ENCODE data around the gene SLC1A4.
"Not testable (repeated sequence)": the region's sequence is repeated elsewhere in the genome, so short reads cannot be mapped to it uniquely, and the experiment has no call there.

Gene SLC1A4

DNA sequence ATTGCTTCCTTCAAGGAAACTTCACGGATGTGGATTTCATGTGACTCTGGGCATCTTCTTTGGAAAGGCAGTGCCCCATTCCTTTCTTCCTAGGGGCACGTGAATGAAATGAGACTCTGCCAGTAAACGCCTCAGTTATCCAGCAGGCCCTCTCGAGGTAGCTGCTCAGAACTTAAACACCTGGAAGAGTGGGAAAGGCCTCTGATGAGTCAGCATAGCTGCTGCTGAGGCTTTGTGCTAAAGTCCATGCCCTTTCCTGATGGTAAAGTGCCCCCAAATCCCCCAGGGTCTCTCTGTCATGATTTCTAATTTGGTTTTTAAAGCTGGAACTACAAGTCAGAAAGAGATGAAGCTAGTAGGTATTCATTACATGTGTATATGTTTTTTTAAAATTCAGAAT is 3.8 kb downstream of the SLC1A4 start:
- DNase-seq (ENCODE audit: low read depth in 2 of 2) = no peak

DNA sequence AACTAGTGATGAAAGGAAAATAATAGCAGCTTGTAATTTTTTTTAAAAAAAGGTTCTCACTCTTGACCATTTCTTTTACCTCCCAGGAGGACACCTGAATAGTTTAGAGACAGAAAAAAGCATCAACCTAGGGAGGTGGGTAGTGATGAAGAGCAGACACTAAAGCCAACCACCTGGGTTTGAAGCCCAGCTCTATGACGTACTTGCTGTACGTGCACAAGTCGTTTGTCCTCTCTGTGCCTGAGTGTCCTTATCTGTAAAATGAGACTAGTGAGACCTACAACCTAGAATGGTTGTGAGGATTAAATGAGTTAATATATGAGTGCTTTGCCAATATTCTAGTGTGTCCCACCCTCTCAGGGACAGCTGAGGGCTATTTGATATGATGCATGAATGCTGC is 5.8 kb downstream of the SLC1A4 start:
- DNase-seq (ENCODE audit: low read depth in 2 of 2) = no peak

DNA sequence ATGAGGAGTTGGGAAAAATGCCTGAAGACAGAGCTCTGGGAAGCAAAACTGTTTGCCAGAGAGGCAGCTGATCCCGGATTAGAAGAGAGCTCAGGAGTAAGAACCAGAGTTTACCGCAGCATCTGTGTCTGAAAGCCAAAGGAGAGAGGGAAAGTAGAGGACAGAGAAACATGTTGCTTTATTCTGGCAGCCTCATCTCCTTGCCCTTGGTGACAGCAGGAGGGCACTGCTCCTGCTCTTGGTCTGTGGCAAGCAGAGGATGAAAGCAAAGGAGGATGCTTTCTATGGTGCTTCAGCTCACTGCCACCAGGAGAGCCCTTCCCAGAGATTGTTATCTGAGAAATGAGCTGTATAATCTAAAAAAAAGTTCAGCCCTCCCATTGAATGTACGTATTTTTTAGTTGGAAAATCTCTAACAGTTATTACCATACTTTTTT is 7.7 kb downstream of the SLC1A4 start:
- no peak for DNase-seq (ENCODE audit: low read depth in 2 of 2)

DNA sequence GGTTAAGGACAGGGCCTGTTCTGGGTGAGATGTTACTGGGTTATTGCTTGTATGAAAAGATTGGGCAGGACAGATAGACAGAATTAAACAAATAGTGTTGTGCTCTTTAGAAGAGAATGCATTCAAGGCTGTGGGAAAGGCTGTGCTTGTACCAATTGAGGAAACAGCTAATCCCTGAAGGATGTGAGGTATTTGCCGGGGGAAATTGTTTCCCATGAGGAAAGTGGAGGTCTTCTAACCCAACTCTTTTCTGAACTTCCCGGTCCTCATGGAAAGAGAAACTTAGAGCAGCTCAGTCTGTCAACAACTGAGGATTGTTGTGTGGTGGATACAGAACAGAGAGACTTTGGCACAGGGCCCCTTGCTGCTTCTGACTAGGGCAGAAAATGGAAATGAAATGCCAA is 9.5 kb downstream of the SLC1A4 start:
- DNase-seq (ENCODE audit: low read depth in 2 of 2) = no peak

DNA sequence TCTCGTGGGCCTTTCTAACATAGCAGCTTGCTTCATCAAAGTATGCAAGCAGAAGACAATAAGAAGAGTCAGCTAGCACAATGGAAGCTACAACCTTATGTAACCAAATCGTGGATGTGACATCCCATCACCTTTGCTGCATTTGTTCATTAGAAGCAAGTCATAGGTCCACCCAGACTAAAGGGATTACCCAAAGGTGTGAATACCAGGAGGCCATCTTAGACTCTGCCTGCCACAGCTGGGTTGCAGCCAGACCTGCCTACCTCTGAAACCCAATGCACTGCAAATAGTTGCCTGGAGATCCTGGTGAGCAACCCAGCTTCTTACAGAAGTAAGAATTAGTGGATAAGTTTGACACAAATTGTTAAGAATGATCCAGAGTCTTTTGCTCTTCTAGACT is 10.6 kb downstream of the SLC1A4 start:
- DNase-seq (ENCODE audit: low read depth in 2 of 2) = no peak

DNA sequence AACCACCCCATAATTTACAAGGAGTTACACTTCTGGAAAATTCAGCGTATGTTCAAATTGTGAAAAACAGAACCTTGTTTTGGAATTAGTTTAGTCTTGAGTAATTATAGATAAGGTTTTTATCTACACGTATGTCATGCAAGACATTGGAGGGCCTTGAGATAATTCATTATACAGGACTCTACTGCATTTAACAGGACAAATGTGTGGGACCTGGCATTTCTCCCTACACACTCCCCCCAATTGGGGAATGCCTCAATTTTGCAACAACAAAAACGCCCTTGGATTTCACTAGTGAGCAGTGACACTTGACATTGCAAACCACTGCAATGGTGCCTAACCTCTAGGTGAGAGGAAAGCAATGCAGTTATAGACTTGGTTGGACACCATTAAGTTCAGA is 11.4 kb downstream of the SLC1A4 start:
- no peak for DNase-seq (ENCODE audit: low read depth in 2 of 2)

DNA sequence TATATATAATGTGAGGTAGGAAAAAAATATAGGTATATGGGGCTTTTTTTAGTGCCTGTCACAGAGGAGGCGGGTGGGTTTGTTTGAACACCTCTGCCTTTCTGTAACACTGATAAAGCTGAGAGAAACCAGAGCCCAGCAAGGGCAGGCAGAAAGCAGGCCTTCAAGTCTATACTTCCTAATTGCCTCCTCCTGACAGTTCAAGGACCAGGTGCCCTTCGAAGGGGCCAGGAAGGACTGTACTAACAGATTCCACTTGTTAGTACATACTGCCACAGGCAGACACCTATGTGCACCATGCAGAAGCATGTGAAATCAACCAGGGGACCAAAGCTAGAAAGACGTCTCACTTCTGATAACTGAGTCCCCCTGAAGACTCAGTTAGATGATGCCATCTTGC is 13.8 kb downstream of the SLC1A4 start:
- DNase-seq (ENCODE audit: low read depth in 2 of 2) = no peak

DNA sequence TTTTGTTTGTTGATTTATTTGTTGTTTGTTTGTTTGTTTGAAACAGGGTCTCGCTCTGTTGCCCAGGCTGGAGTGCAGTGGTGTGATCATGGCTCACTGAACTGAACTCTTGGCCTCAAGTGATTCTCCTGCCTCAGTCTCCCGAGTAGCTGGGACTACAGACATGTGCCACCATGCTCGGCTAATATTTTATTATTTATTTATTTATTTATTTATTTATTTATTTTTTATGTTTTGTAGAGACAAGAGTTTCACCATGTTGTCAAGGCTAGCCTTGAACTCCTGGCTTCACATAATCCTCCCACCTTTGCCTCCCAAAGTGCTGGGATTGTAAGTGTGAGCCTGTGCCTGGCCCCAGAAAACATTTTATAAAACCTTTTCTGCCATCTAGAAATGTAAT is 15.0 kb downstream of the SLC1A4 start:
- DNase-seq (ENCODE audit: low read depth in 2 of 2) = not testable (repeated sequence)

DNA sequence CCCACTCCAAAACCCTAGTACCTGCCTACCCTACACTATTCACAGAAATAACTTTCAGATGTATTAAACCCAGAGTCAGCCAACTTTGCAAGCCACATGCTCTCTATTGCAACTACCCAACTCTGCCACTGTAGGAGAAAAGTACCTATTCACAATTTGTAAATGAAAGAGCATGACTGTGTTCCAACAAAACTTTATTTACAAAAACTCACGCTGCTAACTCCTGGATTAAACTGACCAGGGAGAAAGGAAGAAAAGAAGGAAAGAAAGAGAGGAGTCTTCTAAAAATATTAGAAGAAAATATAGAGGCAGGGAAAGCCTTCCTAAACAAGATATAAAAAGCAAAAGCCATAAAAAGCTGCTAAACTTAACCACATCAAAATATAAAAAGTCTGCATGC is 24.6 kb downstream of the SLC1A4 start:
- DNase-seq (ENCODE audit: low read depth in 2 of 2) = no peak

DNA sequence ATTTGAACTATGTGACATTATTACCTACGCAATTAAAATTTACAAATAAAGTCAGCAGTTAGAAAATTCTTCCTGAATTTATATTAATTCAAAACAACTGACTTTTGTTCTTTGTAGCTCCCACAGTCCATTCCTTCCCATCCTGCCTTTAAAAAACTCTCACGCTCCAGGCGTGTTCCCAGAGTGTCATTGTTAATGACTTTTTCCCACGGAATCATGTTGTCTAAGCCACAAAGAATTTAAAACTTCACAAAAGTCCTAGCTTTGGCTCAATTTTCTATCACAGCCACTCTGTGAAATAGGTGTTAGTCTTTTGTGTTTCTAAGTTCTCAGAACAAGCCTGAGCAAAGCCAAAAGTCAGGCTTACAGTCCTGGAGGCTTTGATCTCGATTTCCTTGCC is 26.5 kb downstream of the SLC1A4 start:
- DNase-seq (ENCODE audit: low read depth in 2 of 2) = no peak

DNA sequence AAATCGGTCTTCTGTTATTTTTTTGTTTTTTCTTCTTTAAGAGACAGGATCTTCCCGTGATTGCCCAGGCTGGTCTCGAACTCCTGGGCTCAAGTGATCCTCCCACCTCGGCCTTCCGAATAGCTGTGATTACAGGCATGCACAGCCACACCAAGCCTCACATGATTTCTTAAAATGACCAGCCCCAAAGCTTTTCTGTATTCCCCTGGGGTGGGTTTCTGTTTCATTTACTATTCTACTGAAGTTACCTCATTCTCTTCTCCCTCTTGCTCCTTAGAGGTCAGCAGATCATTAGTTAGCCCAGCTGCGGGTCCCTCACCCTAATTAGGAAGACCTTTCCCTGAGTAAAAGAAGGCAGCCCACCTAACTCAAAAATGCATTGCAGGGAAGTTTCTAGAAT is 27.6 kb downstream of the SLC1A4 start:
- DNase-seq (ENCODE audit: low read depth in 2 of 2) = no peak

DNA sequence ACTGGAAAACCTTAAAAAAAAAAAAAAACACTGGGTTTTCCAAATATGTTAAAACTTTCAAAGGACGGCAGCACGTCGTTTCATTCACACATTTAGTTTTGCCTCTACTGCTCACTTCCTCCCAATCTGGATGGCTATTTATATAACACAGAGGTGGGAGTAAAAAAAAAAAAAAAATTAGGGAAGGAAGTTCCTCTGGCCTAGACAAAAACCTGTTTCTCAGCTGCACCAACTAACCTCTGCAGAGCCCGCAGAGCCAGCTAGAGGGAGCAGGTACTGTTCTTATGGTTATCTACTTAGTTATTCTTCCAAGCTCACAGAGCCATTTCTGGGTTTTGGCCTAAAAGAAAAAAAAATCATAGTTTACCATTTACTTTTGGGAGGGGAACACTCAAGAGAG is 28.1 kb downstream of the SLC1A4 start:
- DNase-seq (ENCODE audit: low read depth in 2 of 2) = no peak

DNA sequence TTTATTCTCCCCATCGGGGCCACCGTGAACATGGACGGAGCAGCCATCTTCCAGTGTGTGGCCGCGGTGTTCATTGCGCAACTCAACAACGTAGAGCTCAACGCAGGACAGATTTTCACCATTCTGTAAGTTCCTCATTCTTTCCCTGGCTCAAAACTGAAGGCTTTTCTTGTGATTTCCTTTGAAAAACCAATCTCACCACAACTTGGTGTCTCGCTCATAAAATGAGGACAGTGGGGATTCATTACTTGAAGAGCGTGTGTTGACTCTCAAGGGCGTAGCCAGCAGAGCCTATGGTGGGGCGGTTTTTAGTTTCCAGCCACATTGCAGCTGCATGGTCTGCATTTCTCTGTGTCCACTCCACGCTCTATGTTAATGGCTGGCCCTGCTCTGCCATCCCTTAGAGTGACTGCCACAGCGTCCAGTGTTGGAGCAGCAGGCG is 29.0 kb downstream of the SLC1A4 start:
- DNase-seq (ENCODE audit: low read depth in 2 of 2) = no peak

DNA sequence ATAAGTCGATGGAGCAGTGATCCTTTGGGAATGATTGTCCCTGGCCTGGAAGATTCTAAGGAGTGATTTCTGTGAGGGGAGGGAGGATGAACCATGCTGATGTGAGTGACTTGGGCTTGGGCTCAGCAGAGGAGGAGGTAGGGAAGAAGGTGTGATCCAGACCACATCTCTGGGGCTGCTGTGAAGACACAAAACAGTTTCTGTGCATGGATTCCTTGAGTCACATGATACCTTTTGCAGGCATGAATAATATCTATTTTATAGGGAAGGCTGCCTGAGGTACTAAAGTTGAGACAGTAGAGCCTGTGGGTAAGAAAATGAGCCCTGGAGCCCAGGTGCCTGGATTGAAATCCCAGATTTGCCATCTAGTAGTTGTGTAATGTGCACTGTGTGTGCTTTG is 29.8 kb downstream of the SLC1A4 start:
- DNase-seq (ENCODE audit: low read depth in 2 of 2) = no peak

DNA sequence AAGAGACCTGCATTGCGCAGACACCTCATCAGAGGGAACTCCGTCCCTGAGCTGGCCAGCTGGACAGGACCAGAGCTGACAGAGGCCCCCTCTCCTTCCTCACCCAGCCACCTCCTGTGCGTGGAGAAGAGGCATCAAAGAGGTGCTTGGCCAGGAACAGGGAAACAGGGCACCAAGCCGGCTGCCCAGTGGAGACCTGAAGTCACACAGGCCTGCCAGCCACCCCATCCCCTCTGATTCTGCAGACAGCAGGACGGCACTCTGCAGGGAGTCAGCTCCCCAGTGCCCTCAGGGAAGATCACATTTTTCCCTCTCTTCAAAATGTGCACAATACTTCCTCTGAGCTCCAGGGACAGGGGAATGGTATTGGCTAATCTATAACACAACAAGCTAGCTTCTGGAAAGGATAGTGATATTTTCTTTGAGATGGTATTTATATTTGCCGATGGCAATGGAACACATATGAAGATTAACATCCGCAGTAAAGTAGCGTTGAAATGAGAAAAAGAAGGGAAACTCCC is 30.5 kb downstream of the SLC1A4 start:
- DNase-seq (ENCODE audit: low read depth in 2 of 2) = no peak

DNA sequence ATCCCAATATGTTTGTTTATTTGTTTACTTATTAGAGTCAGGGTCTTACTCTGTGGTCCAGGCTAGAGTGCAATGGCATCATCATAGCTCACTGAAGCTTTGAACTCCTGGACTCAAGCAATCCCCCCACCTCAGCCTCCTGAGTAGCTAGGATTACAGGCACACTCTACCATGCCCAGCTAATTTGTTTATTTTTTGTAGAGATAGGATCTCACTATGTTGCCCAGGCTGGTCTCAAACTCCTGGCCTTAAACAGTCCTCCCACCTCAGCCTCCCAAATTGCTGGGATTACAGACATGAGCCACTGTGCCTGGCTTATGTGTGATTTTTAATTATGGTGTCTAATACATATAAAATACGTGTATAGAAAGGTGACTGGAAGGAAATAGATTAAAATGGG is 31.1 kb downstream of the SLC1A4 start:
- not testable (repeated sequence) for DNase-seq (ENCODE audit: low read depth in 2 of 2)

DNA sequence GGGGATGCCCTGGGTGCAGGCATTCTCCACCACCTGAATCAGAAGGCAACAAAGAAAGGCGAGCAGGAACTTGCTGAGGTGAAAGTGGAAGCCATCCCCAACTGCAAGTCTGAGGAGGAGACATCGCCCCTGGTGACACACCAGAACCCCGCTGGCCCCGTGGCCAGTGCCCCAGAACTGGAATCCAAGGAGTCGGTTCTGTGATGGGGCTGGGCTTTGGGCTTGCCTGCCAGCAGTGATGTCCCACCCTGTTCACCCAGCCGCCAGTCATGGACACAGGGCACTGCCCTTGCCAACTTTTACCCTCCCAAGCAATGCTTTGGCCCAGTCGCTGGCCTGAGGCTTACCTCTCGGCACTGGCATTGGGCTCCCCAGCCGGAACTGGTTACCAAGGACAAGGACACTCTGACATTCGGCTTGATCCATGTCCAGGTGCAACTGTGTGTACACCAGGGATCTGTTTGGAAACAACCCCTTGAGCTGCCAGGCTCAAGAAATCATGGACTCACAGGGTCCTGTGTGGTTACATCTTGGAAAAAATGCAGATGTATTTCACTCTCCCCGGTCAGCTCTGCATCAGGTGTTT is 31.8 kb downstream of the SLC1A4 start:
- no peak for DNase-seq (ENCODE audit: low read depth in 2 of 2)

DNA sequence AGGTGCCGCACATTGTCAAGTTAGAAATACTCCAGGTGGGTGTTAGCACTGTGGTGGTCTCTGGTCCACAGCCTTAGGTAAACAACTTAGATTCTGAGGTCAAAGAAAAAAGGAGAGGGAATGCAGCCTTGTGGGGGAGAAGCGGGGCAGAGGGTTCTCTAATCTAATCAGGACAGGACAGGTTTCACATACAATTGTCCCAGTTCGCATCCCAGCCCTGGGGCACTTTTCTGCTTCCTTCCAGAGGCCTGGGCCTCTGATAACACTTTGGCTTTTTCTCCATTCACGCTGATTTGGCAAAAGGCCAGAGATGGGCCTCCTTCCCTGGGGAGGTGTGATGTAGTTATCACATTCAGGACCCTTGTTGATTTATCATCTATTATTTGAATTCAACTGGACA is 32.5 kb downstream of the SLC1A4 start:
- no peak for DNase-seq (ENCODE audit: low read depth in 2 of 2)

DNA sequence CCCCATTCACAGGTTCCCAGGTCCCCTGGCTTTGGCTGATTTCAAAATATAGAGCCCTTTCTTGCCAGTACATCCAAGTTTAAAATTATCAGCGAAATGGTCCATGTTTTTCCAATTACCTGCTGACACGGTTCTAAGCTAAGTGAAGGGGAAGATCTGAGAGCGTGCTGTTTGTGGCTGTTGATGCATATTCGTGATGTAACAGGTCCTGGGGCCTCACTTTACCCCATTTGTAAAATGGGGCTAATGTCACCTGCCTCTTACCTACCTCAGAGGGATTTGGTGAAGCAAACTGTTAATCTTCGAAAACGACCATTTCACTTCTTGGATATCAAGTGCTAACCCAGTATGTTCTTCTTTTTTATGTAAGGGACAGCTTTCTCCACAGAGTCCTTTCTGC is 33.0 kb downstream of the SLC1A4 start:
- no peak for DNase-seq (ENCODE audit: low read depth in 2 of 2)

DNA sequence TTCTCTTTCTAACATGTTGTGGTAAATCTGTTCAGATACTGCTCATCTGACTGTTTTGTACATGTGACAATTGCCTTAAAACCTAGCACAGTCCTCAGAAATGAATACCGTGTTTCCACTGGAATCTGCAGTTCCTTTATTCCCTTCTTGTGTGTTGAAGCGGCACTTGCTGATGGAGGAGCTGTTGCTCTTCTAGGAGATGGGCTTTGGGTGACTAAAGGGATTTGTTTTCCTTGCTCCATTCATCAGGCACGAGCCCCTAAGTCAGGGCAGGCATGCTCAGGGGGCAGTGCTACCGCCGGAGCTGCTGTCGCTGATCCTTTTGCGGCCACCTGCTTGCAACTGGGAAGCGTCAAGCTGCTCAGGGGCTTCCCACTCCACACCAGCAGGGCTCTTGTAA is 34.5 kb downstream of the SLC1A4 start:
- no peak for DNase-seq (ENCODE audit: low read depth in 2 of 2)

DNA sequence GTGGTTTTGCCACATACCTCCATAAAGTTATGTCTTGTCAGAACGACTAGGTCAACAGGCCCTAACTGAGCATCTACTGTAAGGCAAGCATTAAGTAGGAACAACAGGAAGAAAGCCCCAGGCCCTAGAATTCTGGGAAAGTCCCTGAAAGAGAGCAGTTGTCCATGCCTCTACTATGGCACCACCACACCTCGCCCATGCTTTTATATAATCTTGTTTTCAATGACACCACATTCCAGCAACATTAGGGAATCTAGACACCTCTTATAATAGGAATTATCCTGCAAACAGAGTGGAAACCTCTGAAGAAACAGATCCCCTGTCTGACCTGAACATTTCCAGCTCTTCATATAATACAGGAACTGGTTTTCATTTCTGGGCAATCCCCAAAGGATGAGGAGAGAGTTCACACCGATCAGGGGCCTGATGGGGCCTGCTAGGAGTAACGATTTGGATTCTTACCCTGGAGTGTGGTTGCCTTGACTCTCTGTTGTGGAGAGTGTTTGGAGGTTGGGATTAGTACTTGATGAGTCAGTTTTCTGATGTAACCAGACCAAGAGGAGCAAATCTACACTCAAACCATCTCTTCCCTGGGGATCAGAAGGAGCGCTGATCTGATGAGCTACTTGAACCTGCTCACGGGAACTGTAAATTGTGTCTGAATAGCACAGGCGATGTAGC is 35.1 kb downstream of the SLC1A4 start:
- no peak for DNase-seq (ENCODE audit: low read depth in 2 of 2)

DNA sequence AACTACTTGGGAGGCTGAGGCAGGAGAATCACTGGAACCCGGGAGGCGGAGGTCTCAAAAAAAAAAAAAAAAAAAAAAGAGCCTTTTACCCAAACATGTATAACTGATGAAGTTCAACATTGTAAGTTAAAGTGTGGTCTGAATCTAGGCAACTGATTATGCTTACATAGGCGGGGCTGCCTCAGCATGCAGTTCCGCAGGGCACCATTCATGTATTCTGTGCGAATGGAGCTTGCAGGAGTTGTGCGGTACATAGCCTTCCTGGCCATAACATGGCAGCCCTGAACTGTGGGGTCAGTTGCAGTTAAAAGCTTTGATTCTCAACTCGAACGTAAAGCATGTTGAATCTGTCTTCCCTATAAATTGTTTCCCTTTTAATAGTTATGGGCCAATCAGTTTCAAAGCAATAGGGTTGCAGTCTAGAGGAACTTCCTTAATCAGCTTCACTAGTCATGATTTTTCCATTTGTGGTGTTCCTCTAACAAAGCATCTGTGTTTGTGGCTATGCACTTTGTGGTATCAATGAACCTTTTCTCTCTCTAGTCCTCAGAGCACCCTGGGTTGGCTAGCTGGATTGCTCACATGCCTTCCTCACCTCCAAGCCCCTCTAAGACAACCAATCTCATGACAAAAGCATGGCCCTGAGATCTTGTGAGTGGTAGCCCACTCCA is 36.4 kb downstream of the SLC1A4 start:
- no peak for DNase-seq (ENCODE audit: low read depth in 2 of 2)

DNA sequence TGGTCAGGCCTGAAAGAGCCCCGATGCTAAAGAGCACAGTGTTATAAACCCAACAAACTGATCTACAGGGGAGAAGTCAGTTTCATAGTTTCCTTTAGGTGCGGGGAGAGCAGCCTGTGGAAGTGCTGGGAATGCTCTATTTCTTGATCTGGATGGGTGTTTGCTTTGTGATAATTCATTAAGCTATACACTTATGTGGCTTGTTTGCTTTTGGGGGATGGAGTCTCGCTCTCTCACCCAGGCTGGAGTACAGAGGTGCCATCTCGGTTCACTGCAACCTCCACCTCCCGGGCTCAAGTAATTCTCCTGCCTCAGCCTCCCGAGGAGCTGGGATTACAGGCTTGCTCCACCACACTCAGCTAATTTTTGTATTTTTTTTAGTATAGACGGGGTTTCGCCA is 37.0 kb downstream of the SLC1A4 start:
- no peak for DNase-seq (ENCODE audit: low read depth in 2 of 2)

Measured in stimulated activated CD8-positive, alpha-beta memory T cell treated with anti-CD3 and anti-CD28 coated beads, Interleukin-2, amount 100 ng/mL, for 48 hours (primary cell).